D721Med (cell line): ENCODE measurements around the gene FLT4.

Experiments used
- DNase-seq: peaks from one replicate; pipeline ENCODE4 v3.0.0; 2011; ENCODE audit warnings: low spot score; ENCODE audit not compliant: insufficient read length
- FAIRE-seq: peaks from 2 replicates; lab custom pipeline; 2011; peaks lifted over from hg19 to GRCh38; lab: Jason Lieb, UNC
- CTCF ChIP-seq: IDR thresholded peaks from 2 replicates; pipeline ENCODE4 v1.5.1; 2012; ENCODE audit warnings: mild to moderate bottlenecking, control low read depth; ENCODE audit not compliant: insufficient read depth; ENCODE audit errors: missing control alignments

FLT4 gene

GRCh38 chr5:180594311-180595045 lies 54.9 kb downstream of the FLT4 start:
- FAIRE-seq = no peak
- no peak for TF ChIP-seq CTCF

GRCh38 chr5:180593446-180594206 lies 55.8 kb downstream of the FLT4 start:
- no peak for TF ChIP-seq CTCF
- no peak for FAIRE-seq

More at GRCh38 chr5:180594311-180595045, 54.9 kb downstream of the FLT4 start:
- DNase-seq = no peak

GRCh38 chr5:180592176-180592575 lies 57.2 kb downstream of the FLT4 start:
- no peak for TF ChIP-seq CTCF
- DNase-seq (no peak), FAIRE-seq (no peak)

More at GRCh38 chr5:180593446-180594206, 55.8 kb downstream of the FLT4 start:
- no peak for DNase-seq

GRCh38 chr5:180591311-180591887 lies 58.0 kb downstream of the FLT4 start, which contains the start of gene SCGB3A1:
Gene SCGB3A1 (minus strand): TSS chr5:180591499. CDS start chr5:180591462, 37 bp downstream.
- no peak for TF ChIP-seq CTCF
- no peak for DNase-seq
- FAIRE-seq = no peak

- no peak for FAIRE-seq
- no peak for DNase-seq
- no peak for TF ChIP-seq CTCF
Measured at GRCh38 chr5:180590543-180591310, 58.7 kb downstream of the FLT4 start.

- FAIRE-seq (no peak), DNase-seq (no peak)
- no peak for TF ChIP-seq CTCF
Measured at GRCh38 chr5:180589771-180590542, 59.4 kb downstream of the FLT4 start.
